Immature natural killer cell (primary cell): Measurements from ENCODE around the gene COPG1. TPM values are rescaled to one million over a fixed set of nuclear protein-coding genes. Genes with fewer than 3 reads are reported as not detected.
"Not testable (repeated sequence)": the region's sequence is repeated elsewhere in the genome, so short reads cannot be mapped to it uniquely, and the experiment has no call there.

ENCODE experiments used
- DNase-seq, 3 donors: peaks; one replicate each; pipeline ENCODE4 v3.0.0; 2022; ENCODE audit warnings: mixed read lengths in 1 of 3
- H3K27ac Mint-ChIP-seq, 6 donors: one replicate each; pipeline ENCODE4 v1.8.0; 2020; ENCODE audit warnings: mixed read lengths in 6 of 6, mild to moderate bottlenecking in 5 of 6, inconsistent platforms in 4 of 6, moderate library complexity in 3 of 6
- H3K27me3 Mint-ChIP-seq, 3 donors: one replicate each; pipeline ENCODE4 v1.8.0; 2020 to 2021; ENCODE audit warnings: low read depth in 3 of 3, mild to moderate bottlenecking in 3 of 3, mixed read lengths in 3 of 3, moderate library complexity in 3 of 3, inconsistent platforms in 1 of 3
- H3K36me3 Mint-ChIP-seq, 3 donors: one replicate each; pipeline ENCODE4 v1.8.0; 2020; ENCODE audit warnings: mixed read lengths in 3 of 3, inconsistent platforms in 2 of 3, mild to moderate bottlenecking in 2 of 3
- H3K4me1 Mint-ChIP-seq, 2 donors: one replicate each; pipeline ENCODE4 v1.8.0; 2020; ENCODE audit warnings: inconsistent platforms in 2 of 2, mild to moderate bottlenecking in 2 of 2, mixed read lengths in 2 of 2, moderate library complexity in 1 of 2
- H3K4me3 Mint-ChIP-seq, 5 donors: one replicate each; pipeline ENCODE4 v1.8.0; 2020; ENCODE audit warnings: mild to moderate bottlenecking in 5 of 5, mixed read lengths in 5 of 5, inconsistent platforms in 3 of 5, moderate library complexity in 3 of 5
- H3K9me3 Mint-ChIP-seq, 6 donors: one replicate each; pipeline ENCODE4 v1.8.0; 2020; ENCODE audit warnings: mild to moderate bottlenecking in 6 of 6, mixed read lengths in 6 of 6, inconsistent platforms in 4 of 6, moderate library complexity in 3 of 6
- polyA plus RNA-seq, 3 donors: library from polyadenylated mRNA; unstranded; fragments of 300-500 nt; fragmentation: Illumina TruSeq; gene quantifications; one replicate each; pipeline ENCODE4 v1.2.3, GENCODE V29; 2021

Gene COPG1
- polyA plus RNA-seq, 3 donors from 2014 or later = 35.2 to 139 (median 64.6) TPM

GRCh38 chr3:129231331-129232119 lies 17.9 kb upstream of the COPG1 start:
- Mint-ChIP-seq H3K27me3 (peaks cover 4 to 7% (median 4%) of the 10 kb centered on the region in 3 donors), H3K4me3 (no peak overlapping the region), H3K36me3 (no peaks in the 10 kb centered on the region), H3K4me1 (peaks cover 6% of the 10 kb centered on the region in 2 donors), H3K27ac (peak overlapping the region in 1 of 6 donors; percentile 40), H3K9me3 (no peaks in the 10 kb centered on the region)
- DNase-seq = no peak

GRCh38 chr3:129233538-129233937 lies 15.9 kb upstream of the COPG1 start:
- H3K27me3 Mint-ChIP-seq = peaks cover 0 to 7% (median 0%) of the 10 kb centered on the region in 3 donors
- peak overlapping the region in 1 of 5 donors; percentile 4 for H3K4me3 Mint-ChIP-seq
- no peaks in the 10 kb centered on the region for H3K9me3 Mint-ChIP-seq
- no peaks in the 10 kb centered on the region for H3K36me3 Mint-ChIP-seq
- DNase-seq = no peak
- H3K4me1 Mint-ChIP-seq = peaks cover 6% of the 10 kb centered on the region in 2 donors
- peak overlapping the region in 5 of 6 donors; percentile 0 to 66 (median 15) for H3K27ac Mint-ChIP-seq

- no peak overlapping the region for H3K4me3 Mint-ChIP-seq
- no peak for DNase-seq
- no peak overlapping the region for H3K27ac Mint-ChIP-seq
- H3K27me3 Mint-ChIP-seq = peaks cover 0 to 7% (median 0%) of the 10 kb centered on the region in 3 donors
- no peaks in the 10 kb centered on the region for H3K9me3 Mint-ChIP-seq
- H3K4me1 Mint-ChIP-seq = peaks cover 6 to 9% of the 10 kb centered on the region in 2 donors
- H3K36me3 Mint-ChIP-seq = no peaks in the 10 kb centered on the region
These were observed 15.0 kb upstream of the COPG1 start for GRCh38 chr3:129234441-129234840.

- Mint-ChIP-seq H3K4me3 (no peak overlapping the region), H3K36me3 (no peaks in the 10 kb centered on the region), H3K27me3 (peaks cover 0 to 7% (median 0%) of the 10 kb centered on the region in 3 donors), H3K27ac (no peak overlapping the region), H3K4me1 (peaks cover 6 to 9% of the 10 kb centered on the region in 2 donors), H3K9me3 (no peaks in the 10 kb centered on the region)
- DNase-seq = no peak
These were observed 14.0 kb upstream of the COPG1 start for GRCh38 chr3:129235344-129235917.

GRCh38 chr3:129238945-129239705 lies 10.3 kb upstream of the COPG1 start:
- H3K4me3 Mint-ChIP-seq = no peak overlapping the region
- peaks cover 0 to 3% of the 10 kb centered on the region in 2 donors for H3K4me1 Mint-ChIP-seq
- no peaks in the 10 kb centered on the region for H3K27me3 Mint-ChIP-seq
- no peak for DNase-seq
- H3K36me3 Mint-ChIP-seq = no peaks in the 10 kb centered on the region
- H3K27ac Mint-ChIP-seq = peak overlapping the region in 2 of 6 donors; percentile 16 to 69
- no peaks in the 10 kb centered on the region for H3K9me3 Mint-ChIP-seq

GRCh38 chr3:129239991-129240390 lies 9.4 kb upstream of the COPG1 start:
- Mint-ChIP-seq H3K27me3 (no peaks in the 10 kb centered on the region), H3K36me3 (no peaks in the 10 kb centered on the region), H3K9me3 (no peaks in the 10 kb centered on the region), H3K27ac (peak overlapping the region in 1 of 6 donors; percentile 63), H3K4me3 (no peak overlapping the region), H3K4me1 (peaks cover 0 to 3% of the 10 kb centered on the region in 2 donors)
- no peak for DNase-seq

GRCh38 chr3:129240436-129240835 lies 9.0 kb upstream of the COPG1 start:
- no peaks in the 10 kb centered on the region for H3K36me3 Mint-ChIP-seq
- no peak for DNase-seq
- H3K4me1 Mint-ChIP-seq = peaks cover 2 to 5% of the 10 kb centered on the region in 2 donors
- H3K4me3 Mint-ChIP-seq = no peak overlapping the region
- H3K9me3 Mint-ChIP-seq = no peaks in the 10 kb centered on the region
- H3K27me3 Mint-ChIP-seq = no peaks in the 10 kb centered on the region
- H3K27ac Mint-ChIP-seq = no peak overlapping the region

- peak overlapping the region in 1 of 6 donors; percentile 66 for H3K27ac Mint-ChIP-seq
- H3K4me3 Mint-ChIP-seq = no peak overlapping the region
- no peaks in the 10 kb centered on the region for H3K9me3 Mint-ChIP-seq
- H3K27me3 Mint-ChIP-seq = peaks cover 10 to 14% (median 10%) of the 10 kb centered on the region in 3 donors
- H3K36me3 Mint-ChIP-seq = no peaks in the 10 kb centered on the region
- peaks cover 27 to 30% of the 10 kb centered on the region in 2 donors for H3K4me1 Mint-ChIP-seq
- no peak for DNase-seq
These were observed 4.3 kb upstream of the COPG1 start for GRCh38 chr3:129245141-129245540.

- H3K27ac Mint-ChIP-seq = peak overlapping the region in 4 of 6 donors; percentile 16 to 66 (median 47)
- peaks cover 10 to 14% (median 12%) of the 10 kb centered on the region in 3 donors for H3K27me3 Mint-ChIP-seq
These were observed 3.6 kb upstream of the COPG1 start for GRCh38 chr3:129245641-129246306.

GRCh38 chr3:129246636-129247035 lies 2.8 kb upstream of the COPG1 start:
- Mint-ChIP-seq H3K27me3 (peaks cover 10 to 14% (median 12%) of the 10 kb centered on the region in 3 donors), H3K4me1 (peaks cover 34 to 39% of the 10 kb centered on the region in 2 donors), H3K9me3 (no peaks in the 10 kb centered on the region), H3K4me3 (peak overlapping the region in 3 of 5 donors; percentile 7 to 41 (median 28)), H3K36me3 (peaks cover 0 to 3% (median 0%) of the 10 kb centered on the region in 3 donors), H3K27ac (peak overlapping the region in 4 of 6 donors; percentile 20 to 57 (median 42))
- no peak for DNase-seq

More at GRCh38 chr3:129245641-129246306, 3.6 kb upstream of the COPG1 start:
- Mint-ChIP-seq H3K4me3 (peak overlapping the region in 1 of 5 donors; percentile 20), H3K4me1 (peaks cover 32 to 37% of the 10 kb centered on the region in 2 donors)
- H3K36me3 Mint-ChIP-seq, H3K9me3 Mint-ChIP-seq: not testable (repeated sequence)
- peak; percentile 74 to 82 (median 80) for DNase-seq

- H3K36me3 Mint-ChIP-seq = peaks cover 4 to 14% (median 4%) of the 10 kb centered on the region in 3 donors
- H3K9me3 Mint-ChIP-seq = no peaks in the 10 kb centered on the region
- H3K4me1 Mint-ChIP-seq = peaks cover 44 to 57% of the 10 kb centered on the region in 2 donors
- peak overlapping the region; percentile 89 to 98 (median 97) for H3K4me3 Mint-ChIP-seq
- no peak for DNase-seq
- peak overlapping the region; percentile 93 to 98 (median 97) for H3K27ac Mint-ChIP-seq
- peaks cover 10 to 15% (median 14%) of the 10 kb centered on the region in 3 donors for H3K27me3 Mint-ChIP-seq
These were observed 973 bp upstream of the COPG1 start for GRCh38 chr3:129248286-129248979.

- DNase-seq = no peak
- Mint-ChIP-seq H3K4me1 (peaks cover 40 to 51% of the 10 kb centered on the region in 2 donors), H3K9me3 (no peaks in the 10 kb centered on the region), H3K27ac (peak overlapping the region in 2 of 6 donors; percentile 55 to 58), H3K36me3 (peaks cover 4 to 47% (median 11%) of the 10 kb centered on the region in 3 donors), H3K4me3 (no peak overlapping the region), H3K27me3 (peaks cover 10 to 15% (median 14%) of the 10 kb centered on the region in 3 donors)
These were observed 3.3 kb downstream of the COPG1 start for GRCh38 chr3:129252748-129253147.
